HepG2 (cell line): ENCODE measurements around the gene ASIC2. TPM values are rescaled to one million over a fixed set of nuclear protein-coding genes. Genes with fewer than 3 reads are reported as not detected.

Source experiments
- ATAC-seq: fragments of 200-7000 bp; cut with Tn5 transposase; 3 replicates; pipeline ENCODE4 v1.9.1; 2020; ENCODE audit warnings: mild to moderate bottlenecking, moderate library complexity
- BruUV-seq: library from RNA; stranded (reverse); fragments of 400-500 nt; replicated peaks from 2 replicates; lab custom pipeline; 2021; lab: Mats Ljungman, UMichigan
- CTCF ChIA-PET: fragments of 300-600 bp; formaldehyde crosslinking; extraction: SDS; loops from one replicate; lab custom pipeline; 2021; ENCODE audit warnings: low total read pairs, inconsistent platforms, low intra/inter-chr PET ratio; lab: Yijun Ruan, JAX
- POLR2A ChIA-PET: fragments of 350-600 bp; sonication (Branson Sonifier 250); formaldehyde crosslinking; loops from one replicate; lab custom pipeline; 2020; ENCODE audit warnings: antibody characterized with exemption, inconsistent platforms; lab: Yijun Ruan, JAX
- DNase-seq: peaks from one replicate; pipeline ENCODE4 v3.0.0-alpha.2; 2015; ENCODE audit warnings: low spot score
- FAIRE-seq: peaks from 3 replicates; lab custom pipeline; 2011; peaks lifted over from hg19 to GRCh38; lab: Jason Lieb, UNC
- H2AFZ ChIP-seq: one replicate; pipeline ENCODE4 v1.6.1; 2011; ENCODE audit warnings: low read length, inconsistent platforms
- H3K27ac ChIP-seq: fragments of 300-600 bp; 3 replicates; pipeline ENCODE4 v1.8.0; 2011; ENCODE audit warnings: mixed run types, mild to moderate bottlenecking, mixed read lengths, low read length, inconsistent platforms; ENCODE audit not compliant: insufficient read depth; ENCODE audit errors: extremely low read length
- H3K27me3 ChIP-seq, 2 experiments: fragments of 200-600 bp in 1 of 2; 2 replicates in 1 of 2; 3 replicates in 1 of 2; pipeline versions ENCODE4 v1.6.0 to v1.8.0; 2011; ENCODE audit warnings: low read length in 2 of 2, mild to moderate bottlenecking in 2 of 2, moderate library complexity in 2 of 2, inconsistent platforms in 1 of 2; ENCODE audit not compliant: insufficient read depth in 2 of 2, control insufficient read depth in 1 of 2
- H3K36me3 ChIP-seq, 2 experiments: fragments of 200-600 bp in 1 of 2; replicated peaks in 1 of 2; 2 replicates in 1 of 2; 3 replicates in 1 of 2; pipeline versions ENCODE4 v1.5.1 to v1.8.0; 2011; ENCODE audit warnings: low read length in 2 of 2, inconsistent platforms in 1 of 2; ENCODE audit not compliant: insufficient read depth in 2 of 2, control insufficient read depth in 1 of 2
- H3K4me1 ChIP-seq: 2 replicates; pipeline ENCODE4 v1.5.1; 2012; ENCODE audit warnings: low read length, inconsistent platforms; ENCODE audit not compliant: insufficient read depth
- H3K4me2 ChIP-seq: 2 replicates; pipeline ENCODE4 v1.6.0; 2011; ENCODE audit warnings: low read depth, low read length, inconsistent platforms
- H3K4me3 ChIP-seq, 3 experiments: fragments of 200-600 bp in 1 of 3; sonication (generic), shearing (Covaris generic) in 1 of 3; replicated peaks in 1 of 3; 2 replicates each; pipeline ENCODE4 v1.5.1; 2011 to 2016; ENCODE audit warnings: low read length in 3 of 3, inconsistent platforms in 2 of 3, low read depth in 2 of 3, mild to moderate bottlenecking in 2 of 3, control low read depth in 1 of 3, mixed read lengths in 1 of 3; ENCODE audit not compliant: insufficient read depth in 1 of 3
- H3K79me2 ChIP-seq: one replicate; pipeline ENCODE4 v1.6.1; 2011; ENCODE audit warnings: low read length, inconsistent platforms; ENCODE audit not compliant: insufficient read depth
- H3K9ac ChIP-seq: 2 replicates; pipeline ENCODE4 v1.6.0; 2011; ENCODE audit warnings: mild to moderate bottlenecking, low read depth, low read length, inconsistent platforms; ENCODE audit not compliant: insufficient read depth
- H3K9me3 ChIP-seq: 2 replicates; pipeline ENCODE4 v1.5.1; 2012; ENCODE audit warnings: mild to moderate bottlenecking, low read length
- H4K20me1 ChIP-seq: 2 replicates; pipeline ENCODE4 v1.6.0; 2011; ENCODE audit warnings: inconsistent platforms, mild to moderate bottlenecking, low read length, moderate library complexity; ENCODE audit not compliant: insufficient read depth
- ARID4A ChIP-seq: sonication (generic); formaldehyde crosslinking; IDR thresholded peaks from 2 replicates; pipeline ENCODE4 v1.5.0; 2020; ENCODE audit warnings: mild to moderate bottlenecking, missing genetic modification reagents, borderline replicate concordance
- MAF1 ChIP-seq: sonication (generic); formaldehyde crosslinking; IDR thresholded peaks from 2 replicates; pipeline ENCODE4 v1.5.0; 2020; ENCODE audit warnings: missing genetic modification reagents, borderline replicate concordance
- PHF8 ChIP-seq: sonication (generic); formaldehyde crosslinking; IDR thresholded peaks from 2 replicates; pipeline ENCODE4 v1.5.0; 2020; ENCODE audit warnings: missing genetic modification reagents
- PRMT3 ChIP-seq: sonication (generic); formaldehyde crosslinking; IDR thresholded peaks from 2 replicates; pipeline ENCODE4 v1.8.1; 2022; ENCODE audit warnings: low read depth, mild to moderate bottlenecking, moderate library complexity, missing genetic modification reagents, borderline replicate concordance
- SALL1 ChIP-seq: sonication (generic); formaldehyde crosslinking; IDR thresholded peaks from 2 replicates; pipeline ENCODE4 v1.8.0; 2022; ENCODE audit warnings: mild to moderate bottlenecking, missing genetic modification reagents
- SNAPC5 ChIP-seq: sonication (generic); formaldehyde crosslinking; IDR thresholded peaks from 2 replicates; pipeline ENCODE4 v1.8.1; 2023; ENCODE audit warnings: mild to moderate bottlenecking, missing genetic modification reagents, borderline replicate concordance
- ZBTB43 ChIP-seq: sonication (generic); formaldehyde crosslinking; conservative IDR thresholded peaks from 2 replicates; pipeline ENCODE4 v1.4.0; 2020; ENCODE audit warnings: missing genetic modification reagents
- ZHX1 ChIP-seq: sonication (generic); formaldehyde crosslinking; IDR thresholded peaks from 2 replicates; pipeline ENCODE4 v1.8.1; 2022; ENCODE audit warnings: low read depth, mild to moderate bottlenecking, missing genetic modification reagents
- ZNF232 ChIP-seq: sonication (generic); formaldehyde crosslinking; IDR thresholded peaks from 2 replicates; pipeline ENCODE4 v1.4.0; 2020; ENCODE audit warnings: missing genetic modification reagents, borderline replicate concordance
- WGBS: methylation state at CpG from one replicate; pipeline ENCODE4 v1.1.6; 2017; ENCODE audit warnings: low lambda C conversion rate; 5-methylcytosine and 5-hydroxymethylcytosine counted together
- in situ Hi-C: cut with HindIII; loops from 2 replicates; pipeline ENCODE4 v1.10.0; 2017; ENCODE audit warnings: low pct_unique_long_range_greater_than_20kb; ENCODE audit not compliant: extremely low pct_ligation_motif_present
- intact Hi-C: fragments of 100-400 bp; cut with micrococcal nuclease; formaldehyde crosslinking; loops from one replicate; pipeline ENCODE4 v1.10.0; 2022; ENCODE audit not compliant: unreplicated experiment
- polyA plus RNA-seq, 8 experiments: library from polyadenylated mRNA; depleted of rRNA in 3 of 8; stranded (reverse) in 7 of 8; unstranded in 1 of 8; fragments of >200 nt; fragmentation: Illumina TruSeq in 4 of 8; extraction: Trizol in 4 of 8; gene quantifications; 2 replicates each; pipeline versions ENCODE4 v1.2.1 to v1.2.3, GENCODE V29; 2011 to 2016; ENCODE audit warnings: low read depth in 4 of 8, missing spikeins in 1 of 8, mixed read lengths in 1 of 8; ENCODE audit not compliant: insufficient read depth in 1 of 8
- total RNA-seq, 5 experiments: library from RNA; depleted of rRNA; stranded (reverse); fragments of >200 nt; fragmentation: Illumina TruSeq; extraction: Trizol; gene quantifications; 2 replicates each; pipeline ENCODE4 v1.2.3, GENCODE V29; 2016; ENCODE audit warnings: low read depth in 1 of 5

ASIC2 gene
- total and polyA plus RNA-seq, 2 of the 13 experiments (the other 11 are each of a cell fraction or from before 2014, with no cell fraction given) = not detected

GRCh38 chr17:33121272-33121671 lies 171.8 kb downstream of the ASIC2 start:
- Histone ChIP-seq H2AFZ (no peak overlapping the region), H3K9ac (no peak overlapping the region), H3K4me3 (no peak overlapping the region), H3K36me3 (no peaks in the 10 kb centered on the region), H4K20me1 (no peaks in the 10 kb centered on the region), H3K79me2 (no peaks in the 10 kb centered on the region), H3K9me3 (no peaks in the 10 kb centered on the region), H3K4me1 (no peaks in the 10 kb centered on the region), H3K4me2 (no peak overlapping the region), H3K27ac (no peak overlapping the region), H3K27me3 (peaks cover 2 to 11% of the 10 kb centered on the region in 2 experiments; a peak in 3 of 5 replicates)
- TF ChIP-seq PHF8 (CRISPR knock-in tag) (no peak), ZBTB43 (CRISPR knock-in tag) (no peak), ZHX1 (CRISPR knock-in tag) (no peak)
- CTCF ChIA-PET = no interaction called here
- 0% methylated on average over 1 of the region's 2 CpGs for WGBS
- intact Hi-C loops = no loop called here
- DNase-seq (no peak), FAIRE-seq (no peak), ATAC-seq (no peak)
- in situ Hi-C loops = no loop called here
- BruUV-seq = no TSS peak
- POLR2A ChIA-PET = no interaction called here

- intact Hi-C loops (no loop called here), in situ Hi-C loops (no loop called here)
- H3K4me2 ChIP-seq = no peak overlapping the region
- H3K27me3 ChIP-seq = peaks cover 4 to 11% of the 10 kb centered on the region in 2 experiments; a peak in 3 of 5 replicates
- ChIA-PET CTCF (no interaction called here), POLR2A (no interaction called here)
- 0% methylated on average over 5 of the region's 5 CpGs for WGBS
- no peak for ATAC-seq
- H3K79me2 ChIP-seq = no peaks in the 10 kb centered on the region
- FAIRE-seq = no peak
- no peak overlapping the region for H3K9ac ChIP-seq
- no peaks in the 10 kb centered on the region for H3K36me3 ChIP-seq
- no peak overlapping the region for H2AFZ ChIP-seq
- no TSS peak for BruUV-seq
- H4K20me1 ChIP-seq = no peaks in the 10 kb centered on the region
- no peak for DNase-seq
- no peak overlapping the region for H3K4me3 ChIP-seq
- no peak overlapping the region for H3K27ac ChIP-seq
- no peaks in the 10 kb centered on the region for H3K9me3 ChIP-seq
- H3K4me1 ChIP-seq = no peaks in the 10 kb centered on the region
- TF ChIP-seq ARID4A (CRISPR knock-in tag) (no peak), ZNF232 (CRISPR knock-in tag) (no peak), PRMT3 (no peak), MAF1 (CRISPR knock-in tag) (no peak), SNAPC5 (CRISPR knock-in tag) (no peak), SALL1 (no peak)
These were observed 173.0 kb downstream of the ASIC2 start for GRCh38 chr17:33120103-33120502.
